NCI-H69 (cell line): ENCODE data around the gene CCDC33.

Source experiments
- DNase-seq: peaks from one replicate; lab custom pipeline; 2025; lab: John Stamatoyannopoulos, UW

The CCDC33 gene

DNA sequence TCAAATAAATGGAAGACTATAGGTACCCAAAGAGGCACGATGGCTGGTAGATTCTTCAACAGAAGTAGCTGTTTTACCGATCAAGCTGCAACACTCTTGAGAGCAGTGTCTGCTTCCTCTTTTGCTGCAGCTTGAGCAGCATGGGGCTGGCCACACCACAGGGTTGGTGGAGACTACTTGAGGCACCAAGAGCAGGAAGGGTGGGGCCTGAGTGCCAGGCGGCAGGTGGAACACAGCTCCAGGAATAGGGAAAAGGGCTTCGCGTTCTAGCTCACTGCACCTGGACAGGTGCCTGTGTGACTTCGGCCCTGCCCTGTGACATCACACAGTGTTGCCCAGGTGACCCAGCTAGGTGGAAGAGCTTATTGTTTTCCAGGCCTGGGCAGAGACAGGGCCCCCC, at the start of gene CCDC33:
Gene CCDC33, plus strand, starts transcription at position 365 of the 400 bp plus-strand sequence. CDS start 394 bp downstream, outside the sequence.
- DNase-seq = peak; percentile 89

DNA sequence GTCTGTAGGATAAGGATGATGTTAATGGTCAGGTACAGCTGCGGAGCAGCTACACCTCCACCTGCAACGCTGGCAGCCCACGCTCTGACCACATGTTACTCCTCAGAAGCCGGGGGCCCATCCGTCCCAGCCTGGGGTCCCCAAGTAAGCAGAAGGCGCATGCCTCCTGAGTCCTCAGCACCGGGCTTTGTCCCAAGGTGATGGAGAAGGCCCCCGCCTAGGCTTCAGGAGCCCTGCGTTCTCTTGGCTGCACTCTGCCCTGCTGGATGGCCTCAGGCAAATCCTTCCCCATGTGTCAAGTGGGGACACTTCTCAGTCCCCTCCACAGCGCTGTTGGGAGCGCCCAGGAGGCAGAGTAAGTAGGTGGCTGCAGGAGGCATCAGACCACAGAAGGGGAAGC, 47.9 kb upstream of the CCDC33 start:
- no peak for DNase-seq

DNA sequence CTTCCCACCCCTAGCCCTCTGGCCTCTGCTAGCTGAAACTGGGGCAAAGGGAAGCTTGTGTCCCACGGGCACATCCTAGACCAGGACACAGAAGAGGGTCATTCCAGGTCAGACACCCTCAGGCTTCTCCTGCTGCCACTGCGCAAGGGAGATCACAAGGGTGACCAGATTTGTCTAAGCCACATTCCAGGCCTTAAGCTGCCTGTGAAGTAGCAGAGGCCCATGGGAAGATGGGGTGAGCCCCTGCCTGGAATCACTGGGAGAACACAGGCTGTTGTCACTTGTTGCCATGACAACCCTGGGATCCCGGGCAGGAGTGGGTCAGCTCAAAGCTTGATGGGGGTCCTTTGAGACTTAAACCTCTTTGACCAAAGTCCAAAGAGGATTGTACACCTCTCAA, 44.3 kb upstream of the CCDC33 start:
- no peak for DNase-seq

DNA sequence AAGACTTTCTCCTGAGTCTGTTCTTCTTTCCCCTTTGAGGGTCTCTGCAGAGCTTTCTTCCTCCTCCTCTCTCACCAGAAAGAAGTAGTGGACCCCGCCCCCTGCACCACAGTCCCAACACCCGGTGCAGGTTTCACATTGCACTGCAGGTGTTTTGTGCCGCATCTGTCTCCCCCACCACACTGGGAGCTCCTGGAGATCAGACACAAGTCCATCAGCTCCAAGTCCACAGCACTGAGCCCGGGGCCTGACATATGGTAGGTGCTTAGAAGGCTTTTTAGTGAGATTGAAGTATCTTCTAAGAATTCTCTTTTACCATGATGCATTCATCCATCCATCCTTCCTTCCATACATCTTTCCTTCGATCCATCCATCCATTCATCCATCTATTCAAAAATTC, 43.4 kb upstream of the CCDC33 start:
- no peak for DNase-seq

DNA sequence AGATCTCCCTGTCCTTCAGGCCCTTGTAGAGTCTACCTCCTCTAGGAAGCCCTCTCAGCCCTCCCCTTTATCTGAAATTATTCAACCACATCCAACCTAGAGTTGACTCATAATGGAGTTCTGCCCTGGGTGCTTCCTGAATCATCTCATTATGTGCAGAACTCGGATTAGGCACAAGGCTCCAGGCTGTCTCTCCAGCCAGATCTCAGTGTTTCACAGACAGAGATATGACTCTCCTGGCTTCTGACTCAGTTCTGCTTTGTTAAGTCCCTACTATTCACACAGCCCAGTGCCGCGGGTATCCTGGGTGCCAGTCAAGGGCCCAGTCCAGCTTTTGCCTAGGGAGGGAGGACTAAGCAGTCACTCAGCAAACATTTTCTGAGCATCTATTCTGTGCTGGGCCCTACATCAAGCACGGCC, 42.8 kb upstream of the CCDC33 start:
- peak; percentile 36 for DNase-seq

DNA sequence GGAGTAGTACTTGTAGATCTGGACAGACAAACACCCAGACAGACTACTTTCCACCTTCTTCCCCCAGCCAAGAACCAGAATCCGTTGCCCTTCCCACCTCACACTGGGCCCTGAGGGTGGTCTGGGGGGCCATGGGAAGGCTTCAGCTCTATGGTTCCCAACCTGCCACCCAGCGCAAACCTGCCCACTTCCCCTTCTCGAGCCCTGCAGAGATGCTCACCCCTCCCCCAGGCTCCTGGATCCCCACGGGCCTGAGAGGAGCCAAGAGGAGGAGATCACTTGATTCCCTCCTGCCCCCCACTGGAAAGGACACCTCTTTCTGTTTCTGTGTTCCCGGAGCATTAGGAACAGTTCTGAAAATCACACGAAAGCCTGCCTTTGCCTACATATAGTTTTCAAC, 42.2 kb upstream of the CCDC33 start:
- no peak for DNase-seq

DNA sequence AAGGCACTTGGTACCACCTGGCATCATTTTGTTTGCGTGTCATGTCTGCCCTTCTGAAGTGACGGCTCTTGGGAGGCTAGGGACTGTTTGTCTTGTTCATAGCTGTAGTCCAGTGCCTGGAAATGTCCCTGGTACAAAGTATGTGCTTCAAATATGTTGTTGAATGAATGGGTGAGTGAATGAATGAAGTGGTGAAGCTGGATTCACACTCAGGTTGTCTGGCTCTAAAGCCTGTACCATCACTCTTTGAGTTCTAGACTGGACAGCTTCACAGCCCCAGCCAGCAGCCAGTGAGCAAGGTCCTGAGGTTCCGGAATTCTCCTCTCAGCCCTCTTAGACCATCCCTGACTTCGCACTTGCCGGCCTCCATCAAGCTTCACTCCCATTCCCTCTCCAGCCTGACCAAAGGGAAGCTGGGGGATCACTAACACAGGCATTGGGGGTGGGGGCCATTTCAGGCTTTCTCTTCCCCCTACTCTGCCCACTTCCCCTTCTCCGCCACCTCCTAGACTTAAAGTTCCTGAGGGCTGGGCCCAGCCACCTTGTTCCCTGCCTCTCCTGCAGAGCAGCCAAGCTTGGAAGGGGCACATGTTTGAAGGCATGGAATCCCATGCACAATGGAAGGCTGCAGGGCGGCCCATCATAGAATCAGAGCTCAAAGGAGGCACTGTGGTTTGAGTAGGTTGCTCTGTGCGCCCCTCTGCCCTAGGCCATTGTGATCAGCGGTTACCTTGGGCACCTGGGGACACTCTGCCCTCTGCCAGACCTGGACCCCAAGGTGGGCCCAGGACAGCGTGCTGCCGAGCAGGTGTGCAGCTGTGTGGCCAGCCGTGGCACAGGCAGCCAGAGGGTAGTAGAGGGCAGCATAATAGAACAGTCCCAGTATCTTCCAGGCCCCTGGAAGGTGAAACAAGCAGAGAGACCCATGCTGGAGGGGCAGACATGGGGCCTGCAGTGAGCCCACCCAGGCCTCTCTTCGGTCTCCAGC, 41.3 kb upstream of the CCDC33 start:
- DNase-seq = no peak

DNA sequence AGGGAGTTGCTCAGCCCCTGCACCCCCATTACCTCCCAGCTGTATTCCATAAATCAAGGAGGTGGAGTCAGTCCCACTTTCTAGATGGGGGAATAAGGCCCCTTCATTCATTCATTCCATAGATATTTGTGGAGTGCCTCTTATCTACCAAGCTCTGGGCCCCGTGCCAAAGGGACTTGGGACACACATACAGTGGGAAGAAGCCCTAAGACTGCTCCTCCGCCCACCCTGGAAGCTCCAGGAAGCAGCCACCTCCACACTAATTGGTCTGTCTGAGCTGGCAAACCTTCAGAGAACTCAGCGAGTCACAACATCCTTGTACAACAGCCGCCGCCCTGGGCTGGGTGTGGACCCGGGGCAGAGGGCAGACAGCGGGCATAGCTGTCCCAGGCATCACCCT, 40.0 kb upstream of the CCDC33 start:
- DNase-seq = peak; percentile 42

DNA sequence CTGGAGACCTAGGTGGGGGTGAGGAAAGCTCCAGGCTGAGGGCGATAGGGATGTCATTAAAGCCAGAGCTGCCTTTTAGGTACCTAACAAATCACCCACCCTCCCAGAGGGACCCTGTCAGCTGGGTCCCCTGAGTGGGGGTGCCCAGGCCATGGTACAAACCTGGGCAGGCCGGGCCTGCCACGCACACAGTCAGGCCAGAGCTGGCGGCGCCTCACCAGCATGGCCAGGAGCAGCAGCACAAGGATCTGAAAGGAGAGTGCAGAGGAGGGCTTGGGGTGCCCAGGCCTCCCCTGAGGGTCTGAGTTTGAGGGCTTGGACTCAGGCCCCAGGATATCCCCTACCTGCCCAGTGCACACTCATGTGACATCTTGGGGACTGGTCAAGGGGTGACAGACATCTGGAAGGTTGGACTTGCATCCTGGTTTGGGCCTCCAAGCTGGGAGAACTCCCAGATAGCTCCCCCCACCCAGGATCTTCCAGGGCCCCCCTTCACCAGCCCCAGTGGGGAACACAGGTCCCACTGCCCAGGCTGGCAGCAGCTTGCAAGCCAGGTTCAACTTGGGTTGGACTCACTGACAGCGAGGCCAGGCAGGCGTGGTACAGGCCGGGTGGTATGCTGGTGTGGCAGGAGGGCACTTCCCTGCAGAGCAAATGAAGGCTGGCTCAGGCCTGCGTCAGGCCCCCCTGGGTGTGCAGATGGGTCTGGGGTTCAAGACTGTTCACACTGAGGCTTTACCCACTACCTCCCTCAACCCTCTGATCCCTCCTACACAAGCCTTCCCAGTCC, 38.8 kb upstream of the CCDC33 start:
- no peak for DNase-seq

DNA sequence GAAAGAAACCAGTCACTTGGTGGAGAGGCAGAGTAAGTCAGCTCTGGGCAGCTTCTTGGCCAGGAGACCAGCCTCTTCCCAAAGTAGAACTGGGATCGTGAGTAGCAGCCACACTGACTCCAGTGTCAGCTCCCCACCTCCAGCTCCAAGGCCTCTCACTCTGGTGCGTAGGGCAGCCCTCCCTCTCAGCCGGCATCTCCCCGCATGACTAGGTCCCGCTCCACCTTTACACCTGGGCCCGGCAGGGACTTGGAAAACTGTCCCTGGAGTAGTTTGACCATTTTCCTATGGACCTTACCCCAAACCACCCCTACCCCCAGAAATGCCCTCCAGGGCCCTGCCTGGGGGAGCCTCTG, 36.9 kb upstream of the CCDC33 start:
- DNase-seq = no peak

DNA sequence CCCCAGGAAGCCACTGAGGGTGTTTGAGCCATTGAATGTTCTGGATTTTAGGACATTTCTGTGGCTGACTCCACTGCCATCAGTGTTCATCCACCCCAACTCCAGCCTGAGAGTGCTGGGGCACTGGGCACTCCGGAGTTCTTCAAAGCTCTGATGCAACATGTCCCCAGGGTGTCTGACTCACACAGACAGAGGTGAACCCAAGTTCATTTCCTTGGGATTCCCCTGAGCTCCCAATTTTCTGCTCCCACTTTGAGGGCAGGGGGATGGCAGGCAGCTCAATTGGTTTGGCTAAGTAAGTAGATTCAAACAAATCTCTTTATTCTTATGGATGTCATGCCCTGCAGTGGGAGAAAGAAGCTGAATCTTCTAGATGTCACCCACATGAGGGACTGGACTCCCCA, 35.7 kb upstream of the CCDC33 start:
- peak; percentile 65 for DNase-seq

DNA sequence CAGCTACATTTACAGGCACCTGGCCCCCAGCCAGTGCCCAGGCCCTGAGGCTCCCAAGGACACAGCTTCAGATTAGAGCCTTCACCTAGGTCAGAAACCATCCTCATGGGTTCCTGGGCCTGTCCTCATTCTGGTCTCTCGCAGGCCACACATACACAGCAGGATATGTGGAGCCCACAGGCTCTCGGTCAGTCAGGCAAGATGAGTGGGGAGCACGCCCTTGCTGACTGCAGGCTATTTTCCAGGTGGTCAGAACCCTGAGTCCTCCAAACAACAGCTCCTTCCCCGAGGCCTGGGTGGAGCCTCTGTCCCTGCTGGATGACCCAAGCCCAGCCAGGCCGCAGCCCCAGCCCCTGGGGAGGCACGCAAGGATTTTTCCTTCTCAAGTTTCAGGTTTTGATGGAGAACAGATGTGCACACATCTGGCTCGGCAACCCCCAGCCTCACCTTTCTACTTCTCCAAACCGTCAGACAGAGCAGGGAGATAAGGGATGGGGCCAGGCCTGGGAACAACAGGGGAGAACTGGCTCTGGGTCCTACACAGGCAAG, 35.2 kb upstream of the CCDC33 start:
- peak; percentile 55 for DNase-seq

DNA sequence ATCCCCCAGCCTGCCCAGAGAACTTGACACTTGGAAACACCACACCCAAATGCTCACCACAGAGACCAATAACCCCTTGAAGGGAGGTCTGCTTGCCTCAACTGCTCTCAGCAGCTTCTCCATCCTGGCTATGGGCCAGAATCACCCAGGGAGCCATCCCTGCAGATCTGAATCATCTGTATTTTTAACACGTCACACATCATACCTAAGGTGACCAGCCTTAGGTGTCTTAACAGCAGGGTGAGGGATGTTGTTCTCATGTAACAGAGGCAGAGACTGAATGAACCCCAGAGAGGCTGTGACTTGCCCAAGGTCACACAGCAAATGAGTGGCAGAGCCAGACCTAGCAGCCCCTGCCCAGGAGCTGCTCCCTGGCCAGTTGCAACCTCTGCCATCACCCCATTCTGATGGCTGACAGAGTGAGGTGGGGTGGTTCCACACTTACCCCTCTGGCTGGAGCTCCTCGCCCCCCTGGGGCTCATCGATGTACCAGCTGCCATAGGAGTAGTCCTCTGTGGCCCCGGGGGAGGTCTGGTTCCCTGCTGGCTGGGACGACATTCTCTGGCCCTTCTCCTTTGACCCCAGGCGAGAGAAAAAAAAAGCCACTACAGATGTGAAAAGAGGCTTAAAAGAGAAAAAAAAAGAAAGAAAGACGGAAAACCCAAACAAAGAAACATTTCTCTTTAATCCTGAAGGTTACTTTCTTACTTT, 34.3 kb upstream of the CCDC33 start:
- DNase-seq = peak; percentile 62

DNA sequence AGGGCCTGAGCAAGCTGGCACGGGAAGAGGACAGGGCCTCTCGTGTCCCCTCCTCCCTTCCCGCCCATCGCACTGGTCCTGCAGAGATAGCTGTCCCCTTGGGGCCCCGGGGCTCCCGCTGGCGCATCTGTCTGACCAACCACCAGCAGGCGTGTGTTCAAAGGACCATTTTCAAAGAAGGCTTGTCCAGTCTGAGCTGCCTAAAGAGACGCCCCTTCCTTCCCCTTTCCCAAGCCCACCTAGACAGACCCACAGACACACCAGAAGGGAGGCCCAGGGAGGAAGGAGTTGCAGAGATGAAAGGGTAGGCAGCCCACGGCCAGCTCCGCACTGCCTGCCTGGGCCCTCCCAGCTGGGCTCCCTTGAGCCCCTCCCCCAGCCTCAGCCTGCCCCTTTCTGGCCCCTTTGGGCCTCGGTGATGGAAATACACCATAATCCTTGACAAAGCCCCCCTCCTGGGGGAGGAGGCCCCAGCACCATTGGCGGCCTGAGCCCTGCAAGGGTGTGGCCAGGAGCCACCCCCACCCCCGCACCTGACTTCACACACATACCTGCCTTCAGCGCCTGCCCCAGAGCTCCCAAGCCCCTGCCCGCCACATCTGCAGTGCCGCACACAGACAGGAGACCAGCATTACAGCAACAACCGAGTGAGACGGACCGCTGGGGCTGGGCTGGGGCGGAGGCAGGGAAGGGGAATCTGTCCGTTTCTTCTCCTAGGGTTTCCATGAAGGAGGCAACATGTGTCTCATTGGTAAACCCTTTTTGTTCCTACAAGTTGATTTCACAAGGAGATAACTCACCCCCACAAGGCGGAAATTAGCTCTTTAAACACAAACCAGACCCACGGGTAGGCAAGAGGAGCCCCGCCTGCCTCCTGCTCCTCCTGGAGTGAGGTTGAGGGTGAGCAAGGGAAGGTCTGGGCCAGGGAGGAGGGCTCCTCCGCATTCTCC, 33.4 kb upstream of the CCDC33 start, which contains the start of gene STRA6:
Gene STRA6, minus strand, starts transcription at position 336 of the 950 bp plus-strand sequence. CDS start 520 bp downstream, outside the sequence.
- peak; percentile 97 for DNase-seq

DNA sequence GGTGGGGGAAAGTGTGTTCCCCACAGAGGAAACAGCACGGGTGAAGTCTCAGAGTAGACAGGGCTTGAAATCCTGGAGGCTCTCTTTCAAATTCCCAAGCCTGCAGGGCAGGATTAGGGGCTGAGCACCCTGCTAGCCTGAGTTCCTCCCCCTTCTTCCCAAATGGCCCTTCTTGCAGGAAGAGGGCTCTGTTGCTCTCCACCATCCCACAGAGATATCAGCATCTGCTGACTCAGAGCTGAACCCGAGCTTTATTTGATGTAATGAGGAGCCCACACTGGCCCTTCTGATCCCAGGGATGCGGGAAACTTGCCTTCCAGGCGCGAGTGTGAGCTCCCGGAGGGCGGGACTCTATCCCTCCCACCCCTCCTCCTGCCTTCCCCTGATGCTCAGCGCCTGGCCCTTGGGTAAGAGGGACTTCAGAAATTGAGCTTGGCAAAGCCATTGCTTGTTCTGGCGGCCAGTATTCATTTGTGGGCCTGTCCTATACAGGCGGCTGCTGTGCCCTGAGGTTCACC, 32.2 kb upstream of the CCDC33 start:
- peak; percentile 73 for DNase-seq

DNA sequence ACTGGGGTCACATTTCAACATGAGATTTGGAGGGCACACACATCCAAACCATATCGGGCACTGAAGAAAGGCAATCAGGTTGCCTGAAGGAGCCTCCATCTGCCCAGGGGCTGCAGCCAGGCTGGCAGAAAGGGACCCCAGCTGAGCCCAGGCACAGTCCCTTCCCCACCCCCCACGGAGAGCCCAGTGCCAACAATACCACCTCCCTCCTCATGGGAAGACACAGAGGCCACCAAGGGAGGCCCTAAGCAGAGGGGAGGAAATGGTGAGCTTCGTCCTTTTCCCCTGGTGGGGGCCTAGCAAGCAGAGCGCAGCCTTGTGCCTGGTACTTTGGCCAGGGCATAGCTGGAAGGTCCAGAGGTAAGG, 30.6 kb upstream of the CCDC33 start:
- peak; percentile 29 for DNase-seq

DNA sequence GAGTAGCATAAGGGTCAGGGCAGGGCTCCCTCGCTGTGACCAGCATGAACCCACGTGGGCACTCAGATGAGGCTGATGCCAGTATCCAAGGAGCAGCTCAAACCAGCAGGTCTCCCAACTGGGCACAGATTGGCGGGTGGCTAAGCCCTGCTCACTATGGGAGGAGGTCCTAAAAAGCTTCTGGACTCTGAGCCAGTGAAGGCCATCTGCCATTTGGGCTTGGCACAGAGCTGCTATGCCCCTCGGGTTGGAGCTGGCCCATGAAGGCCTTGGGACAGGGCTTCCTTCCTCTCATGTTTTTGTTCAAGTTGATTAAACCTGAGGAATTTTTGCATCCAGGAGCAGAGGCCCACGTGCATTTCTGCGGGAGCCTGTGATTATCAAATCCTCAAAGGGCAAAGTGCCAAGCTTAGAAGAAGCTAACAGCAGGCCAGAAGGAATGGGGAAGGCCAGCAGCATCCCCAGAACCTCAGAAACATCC, 29.3 kb upstream of the CCDC33 start:
- peak; percentile 21 for DNase-seq

DNA sequence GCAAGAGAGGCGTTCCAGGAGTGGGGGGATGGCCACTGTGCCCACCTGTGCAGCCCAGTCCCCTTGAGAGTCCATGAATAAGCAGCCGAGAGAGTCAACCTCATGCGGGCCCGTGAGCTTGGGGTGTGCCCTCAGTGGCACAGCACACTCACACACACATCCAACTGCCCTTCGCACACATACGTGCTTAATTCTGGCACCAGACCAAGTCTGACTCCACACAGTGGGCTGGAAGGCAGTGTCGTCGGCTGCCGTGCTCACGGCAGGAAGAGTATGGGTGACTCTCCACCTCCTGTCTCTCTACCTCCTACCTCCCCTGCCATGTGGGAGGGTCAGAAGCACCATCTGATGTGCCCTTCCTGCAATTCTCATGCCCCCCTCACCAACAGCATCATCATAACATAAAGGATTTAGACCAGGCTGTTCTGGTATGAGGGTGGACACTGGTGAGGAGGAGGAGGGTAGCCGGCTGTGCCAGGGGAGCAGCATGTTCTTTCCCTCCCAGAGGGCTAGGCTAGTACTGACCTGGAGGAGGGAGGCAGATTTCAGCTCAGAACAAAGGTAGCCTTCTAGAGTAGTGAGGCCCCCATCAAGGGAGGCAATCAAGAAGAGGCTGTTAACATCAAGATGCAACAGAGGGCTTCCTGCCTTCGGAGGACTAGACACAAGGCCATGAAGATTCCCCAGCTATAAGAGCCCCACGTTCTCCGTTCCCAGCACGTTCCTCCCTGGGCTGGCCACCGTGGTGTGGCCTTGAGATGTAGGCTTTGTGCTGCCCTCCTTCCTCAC, 28.3 kb upstream of the CCDC33 start:
- DNase-seq = peak; percentile 61

DNA sequence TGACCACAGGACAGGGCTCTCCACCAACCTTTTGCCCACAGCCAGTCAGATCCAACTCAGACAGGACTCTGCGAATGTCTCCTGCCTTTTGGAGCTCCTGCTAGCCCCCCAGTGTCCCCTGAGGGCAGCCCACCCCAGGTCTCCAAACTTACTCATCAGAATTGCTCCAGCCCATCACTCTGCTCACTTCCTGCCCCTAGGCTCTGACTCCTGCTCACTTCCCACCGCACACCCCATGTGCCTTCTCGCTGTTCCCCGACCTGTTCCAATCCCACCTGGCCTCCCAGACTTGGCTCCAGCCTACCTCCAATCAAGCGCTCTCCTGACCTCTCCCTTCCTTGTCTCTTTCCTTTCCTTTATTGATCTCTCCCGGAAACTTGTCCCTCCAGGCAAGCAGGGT, 27.6 kb upstream of the CCDC33 start:
- DNase-seq = no peak
